ENCODE data around the gene KCNH2.
A peak's percentile ranks its signal among the peaks of the same experiment; 100 is the strongest.

The KCNH2 gene

DNA sequence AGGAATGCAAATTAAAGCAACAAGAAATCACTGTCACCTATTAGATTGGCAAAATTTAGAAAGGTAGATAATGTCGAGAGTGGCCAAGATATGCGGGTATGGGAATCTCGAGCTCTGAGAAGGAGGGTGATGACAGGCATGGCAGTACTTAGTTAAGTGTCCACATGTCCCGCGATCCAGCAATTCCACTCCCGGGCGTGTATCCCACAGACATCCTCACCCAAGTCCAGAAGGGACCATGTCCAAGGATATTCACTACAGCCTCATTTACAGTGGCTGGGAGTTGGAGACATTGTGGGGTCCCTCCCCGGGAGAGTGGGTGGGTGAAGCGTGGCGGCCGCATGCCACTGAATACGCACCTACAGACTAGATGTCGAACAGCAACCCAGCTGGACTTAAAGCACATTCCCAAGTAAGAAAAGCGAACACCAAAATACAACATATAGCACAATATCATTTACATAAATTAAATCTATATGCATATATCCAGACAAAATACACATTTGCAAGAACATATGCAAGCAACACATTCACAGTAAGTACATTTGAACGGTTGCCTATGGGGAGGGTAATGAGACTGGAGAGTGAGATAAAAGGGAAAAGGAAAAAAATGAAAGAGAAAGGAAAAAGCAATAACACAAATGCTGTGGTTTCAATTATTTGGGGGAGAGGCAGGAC is 9.9 kb downstream of the KCNH2 start:
- POLR2A ChIA-PET: no interaction called here
- no peaks in the 10 kb centered on the region for H3K36me3 ChIP-seq (ENCODE audit: control insufficient read depth in 2 of 2, insufficient read depth in 1 of 2, low read length in 2 of 2)
- H3K9me3 ChIP-seq (ENCODE audit: control insufficient read depth, insufficient read depth, low read depth, low read length): no peaks in the 10 kb centered on the region
- no peaks in the 10 kb centered on the region for H3K4me1 ChIP-seq (ENCODE audit: control insufficient read depth, insufficient read depth, low read length)
- CTCF ChIA-PET: interaction anchor here (0.5 to 11.1 kb wide), 6 partner anchors 9 to 1486 kb away, joined by 3 to 124 read pairs (median 3); partner anchors contain the start of gene NOS3
- TF ChIP-seq ZIC2 (tag by site-specific recombination; IDR thresholded peaks at IDR 0.05) (no peak), KLF1 (tag by site-specific recombination; IDR thresholded peaks at IDR 0.05) (peak; percentile 16; the same call in 1 of the 2 replicates), ZNF621 (tag by site-specific recombination; IDR thresholded peaks at IDR 0.05) (no peak), ZNF335 (tag by site-specific recombination; conservative IDR thresholded peaks at IDR 0.05) (no peak), ZNF571 (tag by site-specific recombination; IDR thresholded peaks at IDR 0.05) (no peak), ZNF366 (tag by site-specific recombination; conservative IDR thresholded peaks at IDR 0.05) (no peak), ZNF510 (tag by site-specific recombination; IDR thresholded peaks at IDR 0.05; ENCODE audit: insufficient replicate concordance) (no peak), PRDM1 (tag by site-specific recombination; IDR thresholded peaks at IDR 0.05) (peak; percentile 86), ZFP37 (tag by site-specific recombination; IDR thresholded peaks at IDR 0.05) (no peak), ZNF302 (tag by site-specific recombination; IDR thresholded peaks at IDR 0.05; ENCODE audit: low read depth) (no peak), PATZ1 (tag by site-specific recombination; IDR thresholded peaks at IDR 0.05) (no peak)
- TF ChIP-seq, protein P1, sequence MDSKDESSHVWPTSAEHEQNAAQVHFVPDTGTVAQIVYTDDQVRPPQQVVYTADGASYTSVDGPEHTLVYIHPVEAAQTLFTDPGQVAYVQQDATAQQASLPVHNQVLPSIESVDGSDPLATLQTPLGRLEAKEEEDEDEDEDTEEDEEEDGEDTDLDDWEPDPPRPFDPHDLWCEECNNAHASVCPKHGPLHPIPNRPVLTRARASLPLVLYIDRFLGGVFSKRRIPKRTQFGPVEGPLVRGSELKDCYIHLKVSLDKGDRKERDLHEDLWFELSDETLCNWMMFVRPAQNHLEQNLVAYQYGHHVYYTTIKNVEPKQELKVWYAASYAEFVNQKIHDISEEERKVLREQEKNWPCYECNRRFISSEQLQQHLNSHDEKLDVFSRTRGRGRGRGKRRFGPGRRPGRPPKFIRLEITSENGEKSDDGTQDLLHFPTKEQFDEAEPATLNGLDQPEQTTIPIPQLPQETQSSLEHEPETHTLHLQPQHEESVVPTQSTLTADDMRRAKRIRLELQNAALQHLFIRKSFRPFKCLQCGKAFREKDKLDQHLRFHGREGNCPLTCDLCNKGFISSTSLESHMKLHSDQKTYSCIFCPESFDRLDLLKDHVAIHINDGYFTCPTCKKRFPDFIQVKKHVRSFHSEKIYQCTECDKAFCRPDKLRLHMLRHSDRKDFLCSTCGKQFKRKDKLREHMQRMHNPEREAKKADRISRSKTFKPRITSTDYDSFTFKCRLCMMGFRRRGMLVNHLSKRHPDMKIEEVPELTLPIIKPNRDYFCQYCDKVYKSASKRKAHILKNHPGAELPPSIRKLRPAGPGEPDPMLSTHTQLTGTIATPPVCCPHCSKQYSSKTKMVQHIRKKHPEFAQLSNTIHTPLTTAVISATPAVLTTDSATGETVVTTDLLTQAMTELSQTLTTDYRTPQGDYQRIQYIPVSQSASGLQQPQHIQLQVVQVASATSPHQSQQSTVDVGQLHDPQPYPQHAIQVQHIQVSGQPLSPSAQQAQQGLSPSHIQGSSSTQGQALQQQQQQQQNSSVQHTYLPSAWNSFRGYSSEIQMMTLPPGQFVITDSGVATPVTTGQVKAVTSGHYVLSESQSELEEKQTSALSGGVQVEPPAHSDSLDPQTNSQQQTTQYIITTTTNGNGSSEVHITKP (tag by site-specific recombination; IDR thresholded peaks at IDR 0.05): no peak
- no peak overlapping the region for H3K27ac ChIP-seq (ENCODE audit: extremely low read depth, low read depth, low read length)
- H3K4me3 ChIP-seq (ENCODE audit: low read depth, low read length): no peak overlapping the region

GRCh38 chr7:150967349-150967748 is 10.8 kb downstream of the KCNH2 start:
- no peak overlapping the region for H3K27ac ChIP-seq (ENCODE audit: extremely low read depth, low read depth, low read length)
- TF ChIP-seq ZNF558 (tag by site-specific recombination; IDR thresholded peaks at IDR 0.05) (no peak), ELK4 (IDR thresholded peaks at IDR 0.05; ENCODE audit: borderline replicate concordance, low read depth, low read length) (no peak), SALL2 (tag by site-specific recombination; IDR thresholded peaks at IDR 0.05; ENCODE audit: borderline replicate concordance) (no peak), BCL11B (tag by site-specific recombination; IDR thresholded peaks at IDR 0.05; ENCODE audit: low read depth) (no peak), ZNF701 (tag by site-specific recombination; IDR thresholded peaks at IDR 0.05) (no peak), ZNF121 (tag by site-specific recombination; IDR thresholded peaks at IDR 0.05) (no peak), ZNF404 (tag by site-specific recombination; IDR thresholded peaks at IDR 0.05) (no peak), ZFP69B (tag by site-specific recombination; IDR thresholded peaks at IDR 0.05) (no peak)
- TF ChIP-seq, protein P2, sequence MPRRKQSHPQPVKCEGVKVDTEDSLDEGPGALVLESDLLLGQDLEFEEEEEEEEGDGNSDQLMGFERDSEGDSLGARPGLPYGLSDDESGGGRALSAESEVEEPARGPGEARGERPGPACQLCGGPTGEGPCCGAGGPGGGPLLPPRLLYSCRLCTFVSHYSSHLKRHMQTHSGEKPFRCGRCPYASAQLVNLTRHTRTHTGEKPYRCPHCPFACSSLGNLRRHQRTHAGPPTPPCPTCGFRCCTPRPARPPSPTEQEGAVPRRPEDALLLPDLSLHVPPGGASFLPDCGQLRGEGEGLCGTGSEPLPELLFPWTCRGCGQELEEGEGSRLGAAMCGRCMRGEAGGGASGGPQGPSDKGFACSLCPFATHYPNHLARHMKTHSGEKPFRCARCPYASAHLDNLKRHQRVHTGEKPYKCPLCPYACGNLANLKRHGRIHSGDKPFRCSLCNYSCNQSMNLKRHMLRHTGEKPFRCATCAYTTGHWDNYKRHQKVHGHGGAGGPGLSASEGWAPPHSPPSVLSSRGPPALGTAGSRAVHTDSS (tag by site-specific recombination; IDR thresholded peaks at IDR 0.05): no peak
- CTCF ChIA-PET: interaction anchor here (0.6 to 11.1 kb wide), 7 partner anchors 8 to 609 kb away, joined by 3 to 124 read pairs (median 3); partner anchors contain the start of genes ATG9B and NOS3

More at GRCh38 chr7:150967349-150967748, 10.8 kb downstream of the KCNH2 start:
- Histone ChIP-seq H3K9me3 (ENCODE audit: control insufficient read depth, insufficient read depth, low read depth, low read length) (no peaks in the 10 kb centered on the region), H3K4me1 (ENCODE audit: control insufficient read depth, insufficient read depth, low read length) (no peaks in the 10 kb centered on the region), H3K36me3 (ENCODE audit: control insufficient read depth in 2 of 2, insufficient read depth in 1 of 2, low read length in 2 of 2) (no peaks in the 10 kb centered on the region), H3K4me3 (ENCODE audit: low read depth, low read length) (no peak overlapping the region)
- POLR2A ChIA-PET: no interaction called here

All from HEK293 (cell line).